SK-N-MC (cell line): ENCODE results near the gene TLK2.

Source experiments
- EZH2 ChIP-seq: fragments of 200-600 bp; sonication (generic); IDR thresholded peaks from one replicate; pipeline ENCODE4 v1.6.1; 2017; ENCODE audit warnings: antibody characterized with exemption
- POLR2AphosphoS5 ChIP-seq: IDR thresholded peaks from 2 replicates; pipeline ENCODE4 v1.6.1; 2012; ENCODE audit warnings: mild to moderate bottlenecking, low read depth, low read length, borderline replicate concordance

DNA sequence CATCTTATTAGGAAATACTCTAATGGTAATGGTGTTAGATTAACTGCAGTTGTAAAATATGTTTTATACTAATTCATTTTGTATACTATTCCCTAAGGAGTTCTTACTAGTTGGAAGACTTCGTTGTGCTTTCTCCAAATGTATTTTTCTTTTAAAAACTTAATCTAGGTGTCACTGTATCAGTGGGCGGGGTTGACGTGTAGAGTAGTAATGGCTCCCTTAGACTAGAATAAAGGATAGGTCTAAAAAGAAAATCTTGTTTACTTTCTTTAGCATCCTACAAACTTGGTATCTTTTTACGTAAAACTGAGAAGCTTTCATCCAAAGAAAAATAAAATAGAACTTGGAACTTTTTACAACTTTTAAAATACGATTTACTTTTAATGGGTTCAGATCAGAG is 93.9 kb downstream of the TLK2 start:
- TF ChIP-seq POLR2AphosphoS5 (no peak), EZH2 (no peak)
